GM23338 (cell line): Measurements from ENCODE around the gene PML. TPM values are rescaled to one million over a fixed set of nuclear protein-coding genes. Genes with fewer than 3 reads are reported as not detected.

Source experiments
- ATAC-seq: fragments of 200-7000 bp; cut with Tn5 transposase; 3 replicates; pipeline ENCODE4 v1.9.1; 2020
- DNase-seq: peaks from one replicate; pipeline ENCODE4 v3.0.0-alpha.2; 2015; ENCODE audit warnings: low spot score
- H2AFZ ChIP-seq: fragments of 200-600 bp; sonication (generic); 2 replicates; pipeline ENCODE4 v1.8.0; 2016; ENCODE audit warnings: antibody characterized with exemption, mild to moderate bottlenecking, moderate library complexity
- H3F3A ChIP-seq: fragments of 200-600 bp; sonication (generic); replicated peaks from 2 replicates; pipeline ENCODE4 v1.8.0; 2017; ENCODE audit warnings: antibody characterized with exemption, mixed run types, low read depth
- H3K27ac ChIP-seq: fragments of 200-600 bp; sonication (generic); 2 replicates; pipeline ENCODE4 v1.6.1; 2016; ENCODE audit warnings: low read depth
- H3K27me3 ChIP-seq: fragments of 200-600 bp; sonication (generic); 2 replicates; pipeline ENCODE4 v1.8.0; 2016; ENCODE audit warnings: mild to moderate bottlenecking, mixed run types, moderate library complexity; ENCODE audit not compliant: insufficient read depth
- H3K36me3 ChIP-seq: fragments of 200-600 bp; sonication (generic); 2 replicates; pipeline ENCODE4 v1.8.0; 2016; ENCODE audit warnings: mild to moderate bottlenecking; ENCODE audit not compliant: insufficient read depth
- H3K4me1 ChIP-seq: fragments of 200-600 bp; sonication (generic); 2 replicates; pipeline ENCODE4 v1.8.0; 2016; ENCODE audit warnings: mild to moderate bottlenecking, moderate library complexity; ENCODE audit not compliant: insufficient read depth
- H3K4me2 ChIP-seq: fragments of 200-600 bp; sonication (generic); 2 replicates; pipeline ENCODE4 v1.7.1; 2017; ENCODE audit warnings: mixed run types
- H3K4me3 ChIP-seq: fragments of 200-600 bp; sonication (generic); 2 replicates; pipeline ENCODE4 v1.6.1; 2016; ENCODE audit warnings: mixed run types
- H3K79me2 ChIP-seq: fragments of 200-600 bp; sonication (generic); replicated peaks from 2 replicates; pipeline ENCODE4 v1.8.0; 2017; ENCODE audit warnings: mild to moderate bottlenecking; ENCODE audit not compliant: insufficient read depth
- H3K9me2 ChIP-seq: fragments of 200-600 bp; sonication (generic); 2 replicates; pipeline ENCODE4 v1.8.0; 2017; ENCODE audit not compliant: insufficient read depth
- H4K20me1 ChIP-seq: fragments of 200-600 bp; sonication (generic); replicated peaks from 2 replicates; pipeline ENCODE4 v1.8.0; 2017; ENCODE audit warnings: mild to moderate bottlenecking; ENCODE audit not compliant: insufficient read depth
- H3K27ac Mint-ChIP-seq: 2 replicates; pipeline ENCODE4 v1.8.0; 2020; ENCODE audit warnings: inconsistent platforms, mild to moderate bottlenecking, moderate library complexity, mixed read lengths
- H3K27me3 Mint-ChIP-seq: 3 replicates; pipeline ENCODE4 v1.8.0; 2022; ENCODE audit warnings: low read depth, mild to moderate bottlenecking, moderate library complexity, mixed read lengths, inconsistent platforms; ENCODE audit not compliant: insufficient read depth, poor library complexity
- H3K36me3 Mint-ChIP-seq: 3 replicates; pipeline ENCODE4 v1.8.0; 2021; ENCODE audit warnings: low read depth, mild to moderate bottlenecking, inconsistent platforms, moderate library complexity, mixed read lengths
- H3K4me1 Mint-ChIP-seq: 3 replicates; pipeline ENCODE4 v1.8.0; 2020; ENCODE audit warnings: mild to moderate bottlenecking, inconsistent platforms, mixed read lengths
- H3K4me3 Mint-ChIP-seq: 3 replicates; pipeline ENCODE4 v1.8.0; 2021; ENCODE audit warnings: moderate library complexity, mild to moderate bottlenecking, inconsistent platforms, mixed read lengths
- H3K9me3 Mint-ChIP-seq: 3 replicates; pipeline ENCODE4 v1.8.0; 2020; ENCODE audit warnings: moderate library complexity, mild to moderate bottlenecking, inconsistent platforms, mixed read lengths
- CREB1 ChIP-seq: fragments of 250-450 bp; sonication (Bioruptor Pico); IDR thresholded peaks from 2 replicates; pipeline ENCODE4 v1.5.0; 2020; ENCODE audit warnings: low read depth, mild to moderate bottlenecking, moderate library complexity
- CTCF ChIP-seq, 2 experiments: fragments of 200-600 bp in 1 of 2; sonication (generic) in 1 of 2; conservative IDR thresholded peaks; 2 replicates each; pipeline versions ENCODE4 v1.5.1 to v1.6.1; 2016 to 2017; ENCODE audit warnings: antibody characterized with exemption in 2 of 2, low read depth in 2 of 2, mild to moderate bottlenecking in 2 of 2, moderate library complexity in 1 of 2
- ETS1 ChIP-seq: IDR thresholded peaks from 2 replicates; pipeline ENCODE4 v1.6.1; 2016; ENCODE audit warnings: antibody characterized with exemption
- POLR2AphosphoS5 ChIP-seq: IDR thresholded peaks from 2 replicates; pipeline ENCODE4 v1.6.1; 2016; ENCODE audit warnings: antibody characterized with exemption, low read depth
- ZNF114 ChIP-seq: fragments of 250-450 bp; sonication (Bioruptor Pico); IDR thresholded peaks from 2 replicates; pipeline ENCODE4 v1.5.0; 2020; ENCODE audit warnings: mild to moderate bottlenecking, moderate library complexity
- ZNF462 ChIP-seq: fragments of 250-450 bp; sonication (Bioruptor Pico); IDR thresholded peaks from 2 replicates; pipeline ENCODE4 v1.5.0; 2020; ENCODE audit warnings: mild to moderate bottlenecking, moderate library complexity
- polyA plus RNA-seq: library from polyadenylated mRNA; unstranded; fragments of >200 nt; fragmentation: Nextera tagmentation; extraction: Ambion mirVana; gene quantifications from 2 replicates; pipeline ENCODE4 v1.2.1, GENCODE V29; 2016
- total RNA-seq: library from RNA; depleted of rRNA; stranded (reverse); fragments of >200 nt; shearing (Covaris generic); gene quantifications from 2 replicates; pipeline ENCODE4 v1.2.3, GENCODE V29; 2014

PML gene
- total and polyA plus RNA-seq, 2 experiments from 2014 or later = 19.0 to 73.1 TPM

GRCh38 chr15:73962433-73962832, 32.1 kb upstream of the PML start (continued):
- no peak for TF ChIP-seq ETS1
- no peak for TF ChIP-seq ZNF114 (CRISPR knock-in tag)
- no peak for TF ChIP-seq CREB1 (CRISPR knock-in tag)

- Histone ChIP-seq H3K79me2 (no peaks in the 10 kb centered on the region), H3K27ac (no peak overlapping the region), H3F3A (no peaks in the 10 kb centered on the region), H3K4me1 (peaks cover 30% of the 10 kb centered on the region), H3K4me3 (peak overlapping the region; percentile 35; the same call in 1 of the 2 replicates), H2AFZ (peak overlapping the region; percentile 86; the same call in 1 of the 2 replicates), H3K4me2 (peak overlapping the region; percentile 69; the same call in 1 of the 2 replicates), H3K36me3 (no peaks in the 10 kb centered on the region), H3K9me2 (no peaks in the 10 kb centered on the region), H4K20me1 (no peaks in the 10 kb centered on the region), H3K27me3 (no peaks in the 10 kb centered on the region)
- TF ChIP-seq CTCF (conservative IDR thresholded peaks at IDR 0.05; ENCODE audit: low read depth in 2 of 2) (peak; percentile 97 to 99), CREB1 (CRISPR knock-in tag) (peak; percentile 16; the same call in 1 of the 2 replicates), POLR2AphosphoS5 (no peak)
- peak overlapping the region; percentile 65; the same call in 1 of the 2 replicates for H3K27ac Mint-ChIP-seq
- H3K9me3 Mint-ChIP-seq = no peaks in the 10 kb centered on the region
- peak overlapping the region; percentile 34 for H3K4me3 Mint-ChIP-seq
- H3K36me3 Mint-ChIP-seq = no peaks in the 10 kb centered on the region
- ATAC-seq = peak; percentile 95
- peaks cover 36% of the 10 kb centered on the region for H3K4me1 Mint-ChIP-seq
- peak; percentile 95 for DNase-seq
- H3K27me3 Mint-ChIP-seq = peaks cover 4% of the 10 kb centered on the region
Measured at GRCh38 chr15:73964736-73965093, 29.8 kb upstream of the PML start.

- H3K9me2 ChIP-seq = no peaks in the 10 kb centered on the region
- H3K27ac ChIP-seq = no peak overlapping the region
- Mint-ChIP-seq H3K36me3 (no peaks in the 10 kb centered on the region), H3K9me3 (no peaks in the 10 kb centered on the region), H3K27ac (peak overlapping the region; percentile 89), H3K27me3 (peaks cover 3% of the 10 kb centered on the region), H3K4me1 (peaks cover 37% of the 10 kb centered on the region), H3K4me3 (peak overlapping the region; percentile 34)
- DNase-seq (peak; percentile 44), ATAC-seq (peak; percentile 71)
- H3K4me2 ChIP-seq = peak overlapping the region; percentile 69; the same call in 1 of the 2 replicates
- H3F3A ChIP-seq = no peaks in the 10 kb centered on the region
- peak overlapping the region; percentile 35; the same call in 1 of the 2 replicates for H3K4me3 ChIP-seq
- no peaks in the 10 kb centered on the region for H3K79me2 ChIP-seq
- no peaks in the 10 kb centered on the region for H3K27me3 ChIP-seq
- peaks cover 30% of the 10 kb centered on the region for H3K4me1 ChIP-seq
- H4K20me1 ChIP-seq = no peaks in the 10 kb centered on the region
- H3K36me3 ChIP-seq = no peaks in the 10 kb centered on the region
- H2AFZ ChIP-seq = peak overlapping the region; percentile 86; the same call in 1 of the 2 replicates
- TF ChIP-seq ZNF114 (CRISPR knock-in tag) (no peak), ETS1 (no peak), ZNF462 (CRISPR knock-in tag) (no peak)
Measured at GRCh38 chr15:73965094-73965757, 29.3 kb upstream of the PML start.
